ENCODE measurements around the gene RHOH. TPM values are rescaled to one million over a fixed set of nuclear protein-coding genes. Genes with fewer than 3 reads are reported as not detected.
"Not testable (repeated sequence)": the region's sequence is repeated elsewhere in the genome, so short reads cannot be mapped to it uniquely, and the experiment has no call there.

RHOH gene
- total RNA-seq, 1 experiment from 2014 or later: not detected

DNA sequence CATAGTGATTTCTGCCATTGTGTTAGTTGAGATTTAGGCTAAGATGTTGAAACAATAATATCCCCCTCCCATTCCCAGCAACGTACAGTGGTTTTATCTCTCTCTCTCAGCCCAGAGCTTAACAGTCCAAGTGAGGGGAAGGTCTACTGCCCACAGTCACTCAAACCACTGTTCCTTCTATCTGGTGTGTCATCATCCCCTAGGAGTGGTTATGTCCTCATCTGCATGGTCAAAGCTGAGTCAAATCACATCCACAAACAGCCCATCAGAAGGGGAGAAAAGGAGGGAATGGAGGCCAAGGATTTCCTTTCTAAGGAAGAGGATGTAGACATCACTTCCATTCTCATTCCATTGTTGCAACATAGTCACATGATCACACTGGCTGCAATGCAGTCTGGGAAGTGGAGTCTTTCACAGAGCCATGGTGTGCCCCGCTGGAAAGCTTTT lies 95.5 kb downstream of the RHOH start:
- peak; percentile 11 for DNase-seq (ENCODE audit: low spot score)

DNA sequence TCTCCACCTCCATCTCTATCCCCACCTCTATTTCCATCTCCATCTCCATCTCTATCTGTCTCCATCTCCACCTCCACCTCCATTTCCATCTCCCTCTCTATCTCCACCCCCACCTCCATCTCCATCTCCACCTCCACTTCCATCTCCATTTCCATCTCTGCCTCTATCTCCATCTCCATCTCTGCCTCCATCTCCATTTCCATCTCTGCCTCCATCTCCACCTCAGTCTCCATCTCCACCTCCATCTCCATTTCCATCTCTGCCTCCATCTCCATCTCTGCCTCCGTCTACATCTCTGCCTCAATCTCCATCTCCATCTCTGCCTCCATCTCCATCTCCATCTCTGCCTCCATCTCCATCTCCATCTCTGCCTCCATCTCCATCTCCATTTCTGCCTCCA lies 97.5 kb downstream of the RHOH start:
- no peak for DNase-seq (ENCODE audit: low spot score)

DNA sequence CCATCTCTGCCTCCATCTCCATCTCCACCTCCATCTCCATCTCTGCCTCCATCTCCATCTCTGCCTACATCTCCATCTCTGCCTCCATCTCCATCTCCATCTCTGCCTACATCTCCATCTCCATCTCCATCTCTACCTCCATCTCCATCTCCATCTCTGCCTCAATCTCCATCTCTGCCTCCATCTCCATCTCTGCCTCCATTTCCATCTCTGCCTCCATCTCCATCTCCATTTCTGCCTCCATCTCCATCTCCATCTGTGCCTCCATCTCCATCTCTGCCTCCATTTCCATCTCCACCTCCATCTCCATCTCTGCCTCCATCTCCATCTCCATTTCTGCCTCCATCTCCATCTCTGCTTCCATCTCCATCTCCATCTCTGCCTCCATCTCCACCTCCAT lies 98.2 kb downstream of the RHOH start:
- not testable (repeated sequence) for DNase-seq (ENCODE audit: low spot score)

DNA sequence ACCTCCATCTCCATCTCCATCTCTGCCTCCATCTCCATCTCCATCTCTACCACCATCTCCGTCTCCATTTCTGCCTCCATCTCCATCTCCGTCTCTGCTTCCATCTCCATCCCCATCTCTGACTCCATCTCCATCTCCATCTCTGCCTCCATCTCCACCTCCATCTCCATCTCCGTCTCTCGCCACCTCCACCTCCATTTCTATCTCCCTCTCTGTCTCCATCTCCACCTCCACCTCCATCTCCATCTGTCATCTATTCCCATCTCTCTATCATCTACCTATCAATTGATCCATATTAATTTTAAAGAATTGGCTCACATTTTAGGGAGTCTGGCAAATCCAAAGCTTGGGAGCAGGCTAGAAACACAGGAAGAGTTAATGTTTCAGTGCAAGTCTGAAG lies 98.7 kb downstream of the RHOH start:
- DNase-seq (ENCODE audit: low spot score): no peak

Other genes starting within 250 kb of the RHOH start
- gene PDS5A, start 219.1 kb upstream of the RHOH start, total RNA-seq (2014; rRNA removed; shearing (Covaris generic)): 38.0 and 40.5 TPM in 2 replicates
- 1.8 and 2.3 TPM in 2 replicates for gene N4BP2, start 140.2 kb upstream of the RHOH start, total RNA-seq (2014; rRNA removed; shearing (Covaris generic))
- not detected in 2 replicates for gene CHRNA9, start 138.3 kb downstream of the RHOH start, total RNA-seq (2014; rRNA removed; shearing (Covaris generic))